ENCODE results near the gene PACSIN1.

The PACSIN1 gene

GRCh38 chr6:34560366-34561226 lies 94.7 kb downstream of the PACSIN1 start:
- no peak for DNase-seq (ENCODE audit: low read depth in 4 of 4, low spot score in 1 of 4)

DNA sequence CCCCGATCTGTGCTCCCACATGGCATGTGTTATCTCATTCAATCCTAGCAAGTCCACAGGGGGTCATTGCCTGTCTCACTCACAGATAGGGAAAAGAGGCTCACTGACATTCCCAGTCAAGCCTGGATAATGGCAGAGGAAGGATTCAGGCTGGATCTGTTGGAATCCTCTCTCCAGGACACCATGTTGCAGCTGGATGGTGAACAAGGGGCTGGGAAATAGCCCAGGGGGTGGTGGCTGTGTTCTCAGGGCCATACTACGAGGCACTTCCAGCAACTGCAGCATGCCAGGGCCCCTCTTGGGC lies 95.3 kb downstream of the PACSIN1 start:
- no peak for DNase-seq (ENCODE audit: low read depth in 4 of 4, low spot score in 1 of 4)

- no peak for DNase-seq (ENCODE audit: low read depth in 4 of 4, low spot score in 1 of 4)
Observed at GRCh38 chr6:34562350-34562749, 96.5 kb downstream of the PACSIN1 start.

- DNase-seq (ENCODE audit: low read depth in 4 of 4, low spot score in 1 of 4) = no peak
Observed at GRCh38 chr6:34562861-34563512, 97.1 kb downstream of the PACSIN1 start.

DNA sequence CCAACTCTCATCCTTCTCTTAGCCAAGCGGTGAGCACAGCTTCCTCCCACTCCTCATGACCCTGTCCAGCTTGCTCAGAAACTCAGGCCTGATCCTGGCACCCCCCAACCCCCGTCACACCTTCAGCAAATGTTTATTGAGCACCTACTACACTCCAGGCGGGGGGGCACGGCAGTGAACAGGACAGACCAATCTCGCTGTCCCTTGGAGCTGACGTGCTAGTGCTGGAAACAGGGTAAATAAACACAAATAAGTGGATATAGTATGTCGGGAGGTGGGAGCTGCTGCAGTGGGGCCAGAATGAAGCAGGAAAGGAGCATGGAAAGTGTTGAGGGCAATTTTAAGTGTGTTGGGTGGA lies 97.6 kb downstream of the PACSIN1 start:
- DNase-seq (ENCODE audit: low read depth in 4 of 4, low spot score in 1 of 4) = no peak

DNA sequence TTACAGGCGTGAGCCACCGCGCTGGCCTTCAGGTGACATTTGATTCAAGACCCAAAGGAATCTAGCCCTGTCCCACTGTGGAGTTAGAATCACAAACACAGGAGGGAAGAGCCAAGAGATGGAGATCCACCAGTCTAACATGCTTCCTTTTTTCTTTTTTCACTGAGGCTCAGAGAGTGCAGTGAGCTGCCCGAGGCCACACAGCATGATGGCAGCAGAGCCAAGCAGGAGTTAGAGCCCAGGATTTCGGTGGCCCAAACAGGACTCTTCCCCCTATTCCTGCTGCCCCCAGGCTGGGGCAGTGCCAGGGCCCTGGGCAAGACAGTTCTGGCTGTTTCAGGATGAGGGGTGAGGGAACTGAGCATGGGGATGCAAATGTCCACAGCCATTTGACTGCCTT lies 98.3 kb downstream of the PACSIN1 start:
- no peak for DNase-seq (ENCODE audit: low read depth in 4 of 4, low spot score in 1 of 4)

- no peak for DNase-seq (ENCODE audit: low read depth in 4 of 4, low spot score in 1 of 4)
Observed at GRCh38 chr6:34565722-34566137, 99.9 kb downstream of the PACSIN1 start.

DNA sequence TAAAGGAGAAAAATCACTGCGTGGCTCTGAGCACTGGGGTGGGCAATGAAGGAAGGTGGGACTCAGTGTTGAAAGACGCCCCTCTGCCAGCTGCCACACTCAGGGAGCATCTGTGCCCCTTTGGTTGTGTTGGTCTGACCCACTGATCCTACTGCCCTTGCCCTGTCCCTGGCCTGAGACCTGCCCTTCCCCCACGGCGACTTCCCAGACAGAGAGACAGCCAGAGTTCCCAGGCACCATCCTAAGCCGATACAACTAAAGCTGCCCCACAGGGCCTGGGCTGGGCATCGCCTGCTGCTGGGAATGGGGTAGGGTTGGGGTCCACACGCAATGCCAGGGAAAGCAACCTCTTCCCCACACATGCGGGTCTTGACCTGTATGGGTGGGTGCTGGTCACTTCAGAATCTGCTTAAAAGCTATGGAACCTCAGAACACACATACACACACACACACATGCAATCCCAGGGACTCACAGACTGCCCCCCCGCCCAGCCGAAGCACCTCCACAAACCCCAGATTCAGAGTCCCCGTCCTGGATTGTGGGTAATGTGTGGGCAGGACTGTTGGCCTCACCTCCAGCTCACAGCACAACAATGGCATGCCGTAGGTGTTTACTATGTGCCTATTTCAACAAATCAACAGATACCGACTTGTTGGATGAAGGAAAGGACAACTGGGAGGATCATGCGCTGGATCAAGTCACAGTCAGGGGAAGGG lies 101.1 kb downstream of the PACSIN1 start:
- DNase-seq (ENCODE audit: low read depth in 4 of 4, low spot score in 1 of 4) = no peak

GRCh38 chr6:34568341-34569201 lies 102.7 kb downstream of the PACSIN1 start:
- DNase-seq (ENCODE audit: low read depth in 4 of 4, low spot score in 1 of 4) = no peak

DNA sequence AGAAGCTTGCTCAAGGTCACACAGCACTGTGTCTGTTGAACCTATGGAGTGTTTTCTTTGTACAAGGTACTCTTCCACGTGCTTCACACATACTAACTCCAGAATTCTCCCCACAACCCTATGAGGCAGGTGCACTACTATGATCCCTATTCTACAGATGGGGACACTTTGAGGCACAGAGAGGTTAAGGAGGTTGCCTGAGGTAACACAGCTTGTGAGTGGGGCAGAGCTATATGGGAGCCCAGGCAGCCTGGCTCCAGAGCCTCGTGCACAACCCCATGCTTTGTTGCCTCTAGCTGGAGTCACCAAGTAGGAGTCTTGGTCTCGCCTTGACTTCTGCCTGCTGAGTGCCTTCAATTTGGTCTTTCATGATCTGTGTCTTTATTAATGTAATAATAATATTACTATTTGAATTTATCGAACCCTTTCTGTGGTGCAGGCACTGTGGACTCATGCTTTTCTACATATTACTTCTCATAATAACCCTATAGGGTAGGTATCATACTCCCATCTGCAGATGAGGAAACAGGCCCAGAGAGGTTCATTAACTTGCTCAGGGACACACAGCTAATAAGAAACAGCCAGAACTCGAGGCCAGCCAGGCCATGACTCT lies 103.6 kb downstream of the PACSIN1 start:
- DNase-seq (ENCODE audit: low read depth in 4 of 4, low spot score in 1 of 4) = no peak

DNA sequence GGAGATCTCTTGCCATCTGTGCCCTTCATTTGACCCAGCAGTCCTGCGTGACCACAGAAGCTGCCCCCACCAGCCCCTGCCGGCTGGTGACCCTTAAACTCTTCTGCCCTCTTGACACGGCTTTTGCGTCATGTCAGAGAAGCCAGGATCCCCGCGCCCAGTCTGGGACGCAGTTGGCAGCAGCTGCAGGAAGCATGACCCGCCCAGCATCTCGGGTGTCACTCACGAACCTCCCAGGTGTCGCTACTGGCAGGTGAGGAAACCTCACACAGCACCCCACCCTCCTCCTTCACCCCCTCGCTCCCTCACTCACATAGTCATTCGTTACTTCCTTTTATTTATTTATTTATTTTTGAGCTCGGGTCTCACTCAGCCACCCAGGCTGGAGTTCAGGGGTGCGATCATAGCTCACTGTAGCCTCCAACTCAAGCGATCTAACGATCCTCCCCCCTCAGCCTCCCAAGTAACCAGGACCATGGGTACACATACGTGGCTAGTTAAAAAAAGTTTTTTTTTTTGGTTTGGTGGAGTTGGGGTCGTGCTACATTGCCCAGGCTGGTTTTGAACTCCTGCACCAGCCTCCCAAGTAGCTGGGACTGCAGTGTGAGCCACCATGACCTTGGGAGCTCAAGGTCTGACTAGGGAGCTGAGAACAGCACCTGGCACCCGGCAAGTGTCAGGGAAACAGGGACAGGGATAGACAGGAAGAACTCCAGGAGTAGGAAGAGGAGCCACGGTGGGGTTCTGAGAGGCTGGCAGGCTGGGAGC lies 104.4 kb downstream of the PACSIN1 start:
- DNase-seq (ENCODE audit: low read depth in 4 of 4, low spot score in 1 of 4) = no peak

- no peak for DNase-seq (ENCODE audit: low read depth in 4 of 4, low spot score in 1 of 4)
Observed at GRCh38 chr6:34571388-34571787, 105.5 kb downstream of the PACSIN1 start.

- DNase-seq (ENCODE audit: low read depth in 4 of 4, low spot score in 1 of 4) = no peak
Observed at GRCh38 chr6:34572021-34572420, 106.1 kb downstream of the PACSIN1 start.

- DNase-seq (ENCODE audit: low read depth in 4 of 4, low spot score in 1 of 4) = no peak
Observed at GRCh38 chr6:34572585-34572984, 106.7 kb downstream of the PACSIN1 start.

DNA sequence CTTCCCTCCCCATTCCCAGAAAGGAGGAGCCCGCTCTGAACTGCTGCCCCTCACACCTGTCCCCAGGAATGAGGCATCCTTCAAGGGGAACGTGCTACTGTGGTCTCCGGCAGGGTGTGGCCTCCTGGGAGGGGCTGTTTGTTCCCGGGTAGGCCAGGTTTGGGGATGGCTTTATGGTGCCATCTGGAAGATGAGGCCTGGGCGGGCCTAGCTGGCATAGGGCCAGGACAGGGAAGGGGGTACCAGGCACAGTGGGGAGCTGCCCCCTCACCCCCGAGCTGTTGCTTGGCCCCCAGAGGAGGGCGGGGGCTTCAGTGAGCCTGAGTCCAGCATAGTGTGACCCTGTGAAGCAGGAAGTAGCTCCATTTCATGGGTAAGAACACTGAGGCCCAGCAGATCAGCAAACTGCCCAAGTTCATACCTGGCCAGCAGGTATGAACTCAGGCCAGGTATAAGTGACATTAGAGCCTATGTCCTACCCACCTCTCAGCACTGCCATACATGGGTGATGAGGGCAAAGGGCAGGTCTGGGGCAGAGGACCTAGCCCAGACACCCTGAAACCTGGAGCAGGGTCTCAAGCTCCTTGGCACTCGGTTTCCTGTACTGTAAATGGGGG lies 107.8 kb downstream of the PACSIN1 start:
- no peak for DNase-seq (ENCODE audit: low read depth in 4 of 4, low spot score in 1 of 4)

DNA sequence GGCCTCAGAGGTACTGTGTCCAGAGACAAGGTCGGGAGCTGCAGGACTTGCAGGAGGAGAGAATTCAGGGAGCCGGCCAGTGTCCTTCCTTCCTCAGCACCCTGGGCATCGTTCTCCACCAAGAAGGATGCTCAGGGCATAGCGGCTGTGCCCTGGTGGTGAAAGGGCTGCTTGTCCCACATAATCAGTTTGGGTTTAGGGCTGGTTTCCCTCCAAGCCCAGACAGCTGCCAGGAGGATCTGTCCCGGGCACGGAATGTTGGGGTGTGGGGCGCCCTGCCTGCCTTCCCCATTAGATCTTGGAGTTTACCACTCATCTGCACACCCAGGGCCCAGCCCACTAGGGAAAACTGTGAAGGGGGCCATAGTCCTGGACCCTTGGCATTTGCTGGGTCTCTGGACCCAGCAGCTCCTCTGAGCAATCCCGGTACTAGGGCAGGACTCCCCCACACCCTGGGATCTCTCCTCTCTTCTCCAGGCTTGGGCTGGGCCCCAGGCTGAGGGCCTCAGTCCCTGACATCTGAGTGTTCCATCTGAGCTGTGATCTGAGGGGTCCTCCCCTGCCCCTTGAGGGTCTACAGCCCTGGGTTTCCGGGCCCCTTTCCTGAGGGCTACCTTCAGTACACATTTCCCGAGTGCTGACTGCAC lies 108.9 kb downstream of the PACSIN1 start:
- no peak for DNase-seq (ENCODE audit: low read depth in 4 of 4, low spot score in 1 of 4)

DNA sequence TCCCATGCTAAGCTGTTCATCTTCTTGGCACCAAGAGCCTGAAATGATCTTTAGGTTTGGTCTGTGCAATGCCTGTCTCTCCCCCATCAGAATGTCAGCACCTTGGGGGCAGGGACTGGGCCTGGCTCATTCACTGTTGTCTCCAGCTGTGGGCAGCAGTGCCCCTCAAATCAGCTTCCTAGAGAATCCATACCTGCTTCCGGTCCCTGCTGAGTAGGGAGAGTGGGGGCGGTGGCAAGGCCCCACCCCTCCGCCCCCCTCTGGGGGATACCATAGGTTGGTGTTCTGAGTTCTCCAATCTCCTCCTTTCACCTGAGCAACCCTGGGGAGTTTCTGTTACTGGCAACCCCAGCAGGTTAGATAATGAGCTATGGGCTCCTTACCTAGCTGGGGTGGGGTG lies 109.5 kb downstream of the PACSIN1 start:
- DNase-seq (ENCODE audit: low read depth in 4 of 4, low spot score in 1 of 4) = no peak

DNA sequence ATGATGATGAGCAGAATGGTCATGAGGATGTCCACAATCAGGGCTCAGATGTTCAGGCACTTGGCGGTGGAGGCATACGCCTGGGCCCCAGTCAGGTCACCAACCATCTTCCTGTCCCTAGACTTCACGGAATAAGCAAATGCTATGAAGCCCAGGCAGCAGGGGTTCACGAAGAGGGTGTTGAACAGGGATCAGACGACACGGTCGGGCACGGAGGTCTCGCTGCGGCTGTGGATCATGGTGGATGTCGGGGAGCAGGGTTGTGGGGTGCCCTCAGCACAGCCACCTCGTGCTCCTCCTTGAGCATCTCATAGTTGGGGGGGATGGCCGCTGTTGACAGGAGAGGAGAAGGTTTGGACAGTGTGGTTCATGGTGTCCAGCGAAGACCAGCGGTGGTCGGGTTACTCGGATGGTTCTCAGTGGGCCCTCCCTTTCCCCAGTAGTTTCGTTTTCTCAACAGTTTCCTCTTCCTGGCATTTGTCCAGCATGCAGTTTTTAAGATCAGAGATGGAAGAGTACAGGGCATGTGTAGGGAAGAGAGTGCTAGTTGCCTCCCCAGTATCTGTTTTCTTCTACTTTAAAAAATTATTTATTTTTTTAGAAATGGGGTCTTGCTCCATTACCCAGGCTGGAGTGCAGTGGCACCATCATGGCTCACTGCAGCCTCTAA lies 110.5 kb downstream of the PACSIN1 start:
- no peak for DNase-seq (ENCODE audit: low read depth in 4 of 4, low spot score in 1 of 4)

Measured in stimulated activated CD4-positive, alpha-beta T cell treated with anti-CD3 and anti-CD28 coated beads, Interleukin-1b, Interleukin-23, amount 100 ng/mL, for 24 hours (primary cell).